K562 (cell line): ENCODE results near the gene CDCP1. TPM values are rescaled to one million over a fixed set of nuclear protein-coding genes. Genes with fewer than 3 reads are reported as not detected.

Experiments
- ARHGAP35 ChIP-seq: fragments of 450-650 bp; IDR thresholded peaks from 2 replicates; pipeline ENCODE4 v1.6.1; 2018; ENCODE audit not compliant: partially characterized antibody
- BRD9 ChIP-seq: fragments of 450-650 bp; IDR thresholded peaks from 2 replicates; pipeline ENCODE4 v1.6.1; 2018; ENCODE audit warnings: low read depth; ENCODE audit not compliant: partially characterized antibody
- CAMTA2 ChIP-seq: fragments of 250-450 bp; sonication (Bioruptor Pico); conservative IDR thresholded peaks from 2 replicates; pipeline ENCODE4 v1.5.1; 2022
- GATA2 ChIP-seq: sonication (generic); formaldehyde crosslinking; IDR thresholded peaks from 2 replicates; pipeline ENCODE4 v1.4.0; 2020; ENCODE audit warnings: mild to moderate bottlenecking, missing genetic modification reagents
- HDAC8 ChIP-seq: fragments of 450-650 bp; IDR thresholded peaks from 2 replicates; pipeline ENCODE4 v1.6.1; 2016; ENCODE audit warnings: mild to moderate bottlenecking, missing genetic modification characterization, moderate library complexity, missing compliant biosample characterization
- NR1H2 ChIP-seq: sonication (generic); formaldehyde crosslinking; IDR thresholded peaks from 2 replicates; pipeline ENCODE4 v1.4.0; 2020; ENCODE audit warnings: mild to moderate bottlenecking, missing genetic modification reagents
- POLR2A ChIP-seq: fragments of 450-650 bp; conservative IDR thresholded peaks from 2 replicates; pipeline ENCODE4 v1.6.1; 2016
- POLR2AphosphoS2 ChIP-seq: IDR thresholded peaks from 2 replicates; pipeline ENCODE4 v1.6.1; 2012; ENCODE audit warnings: low read length, improper control_type of control experiment
- RAD51 ChIP-seq: fragments of 450-650 bp; IDR thresholded peaks from 2 replicates; pipeline ENCODE4 v1.7.1; 2016; ENCODE audit warnings: low read depth, mild to moderate bottlenecking, borderline replicate concordance
- RBM17 ChIP-seq: fragments of 200-400 bp; formaldehyde crosslinking; IDR thresholded peaks from 2 replicates; pipeline ENCODE4 v1.6.1; 2017; ENCODE audit warnings: low read depth, mild to moderate bottlenecking, low read length, borderline replicate concordance
- SMAD1 ChIP-seq: fragments of 150-350 bp; IDR thresholded peaks from 2 replicates; pipeline ENCODE4 v1.6.1; 2014; ENCODE audit warnings: low read length, low read depth; ENCODE audit not compliant: partially characterized antibody
- SP1 ChIP-seq: sonication (generic); formaldehyde crosslinking; IDR thresholded peaks from 2 replicates; pipeline ENCODE4 v1.8.1; 2022; ENCODE audit warnings: mild to moderate bottlenecking, missing genetic modification reagents
- SRF ChIP-seq, 2 experiments: fragments of 250-450, 450-650 bp in 1 of 2; sonication (Bioruptor Pico) in 1 of 2; sonication (generic) in 1 of 2; formaldehyde crosslinking; IDR thresholded peaks; 2 replicates each; pipeline versions ENCODE4 v1.5.0 to v1.5.1; 2020 to 2022; ENCODE audit warnings: mild to moderate bottlenecking in 1 of 2, missing genetic modification reagents in 1 of 2
- ZBTB1 ChIP-seq: sonication (generic); formaldehyde crosslinking; IDR thresholded peaks from 2 replicates; pipeline ENCODE4 v1.8.1; 2023; ENCODE audit warnings: missing genetic modification reagents, low read depth, mild to moderate bottlenecking, borderline replicate concordance
- ZC3H4 ChIP-seq: sonication (generic); formaldehyde crosslinking; IDR thresholded peaks from 2 replicates; pipeline ENCODE4 v1.9.0; 2021; ENCODE audit warnings: missing genetic modification reagents, borderline replicate concordance
- ZNF143 ChIP-seq: sonication (generic); formaldehyde crosslinking; IDR thresholded peaks from 2 replicates; pipeline ENCODE4 v1.9.0; 2022; ENCODE audit warnings: mild to moderate bottlenecking, missing genetic modification reagents
- ZNF212 ChIP-seq: fragments of 450-650 bp; formaldehyde crosslinking; IDR thresholded peaks from 2 replicates; pipeline ENCODE4 v1.4.0; 2020; ENCODE audit warnings: mild to moderate bottlenecking
- ZNF436 ChIP-seq: fragments of 250-450, 450-650 bp; sonication (Bioruptor Pico); formaldehyde crosslinking; IDR thresholded peaks from 2 replicates; pipeline ENCODE4 v1.7.0; 2020; ENCODE audit warnings: mild to moderate bottlenecking
- ZNF695 ChIP-seq: fragments of 450-650 bp; formaldehyde crosslinking; IDR thresholded peaks from 2 replicates; pipeline ENCODE4 v1.4.0; 2020; ENCODE audit warnings: mild to moderate bottlenecking, moderate library complexity
- polyA plus RNA-seq, 8 experiments: library from polyadenylated mRNA; depleted of rRNA in 4 of 8; stranded (reverse) in 5 of 8; unstranded in 3 of 8; fragments of >200 nt; fragmentation: Nextera tagmentation in 2 of 8; fragmentation: Illumina TruSeq in 1 of 8; extraction: Ambion mirVana in 2 of 8; extraction: Trizol in 1 of 8; gene quantifications; 2 replicates each; pipeline versions ENCODE4 v1.2.1 to v1.2.3, GENCODE V29; 2011 to 2014; ENCODE audit warnings: inconsistent platforms in 1 of 8, missing spikeins in 1 of 8
- total RNA-seq, 7 experiments: library from RNA; depleted of rRNA in 6 of 7; stranded (reverse); fragments of >200 nt in 6 of 7; fragmentation: Illumina TruSeq in 2 of 7; extraction: Trizol in 2 of 7; gene quantifications; 2 replicates each; pipeline versions ENCODE4 v1.2.1 to v1.2.3, GENCODE V29; 2011 to 2021; ENCODE audit warnings: low replicate concordance in 1 of 7
- TF ChIP-seq, protein P1 (sequence below): sonication (generic); formaldehyde crosslinking; IDR thresholded peaks from 2 replicates; pipeline ENCODE4 v1.8.1; 2023; ENCODE audit warnings: mild to moderate bottlenecking, missing genetic modification reagents, moderate library complexity

Gene CDCP1
- total and polyA plus RNA-seq, 9 of the 15 experiments (the other 6 are each of a cell fraction or from before 2014, with no cell fraction given) = 3.9 to 16.4 (median 5.2) TPM

DNA sequence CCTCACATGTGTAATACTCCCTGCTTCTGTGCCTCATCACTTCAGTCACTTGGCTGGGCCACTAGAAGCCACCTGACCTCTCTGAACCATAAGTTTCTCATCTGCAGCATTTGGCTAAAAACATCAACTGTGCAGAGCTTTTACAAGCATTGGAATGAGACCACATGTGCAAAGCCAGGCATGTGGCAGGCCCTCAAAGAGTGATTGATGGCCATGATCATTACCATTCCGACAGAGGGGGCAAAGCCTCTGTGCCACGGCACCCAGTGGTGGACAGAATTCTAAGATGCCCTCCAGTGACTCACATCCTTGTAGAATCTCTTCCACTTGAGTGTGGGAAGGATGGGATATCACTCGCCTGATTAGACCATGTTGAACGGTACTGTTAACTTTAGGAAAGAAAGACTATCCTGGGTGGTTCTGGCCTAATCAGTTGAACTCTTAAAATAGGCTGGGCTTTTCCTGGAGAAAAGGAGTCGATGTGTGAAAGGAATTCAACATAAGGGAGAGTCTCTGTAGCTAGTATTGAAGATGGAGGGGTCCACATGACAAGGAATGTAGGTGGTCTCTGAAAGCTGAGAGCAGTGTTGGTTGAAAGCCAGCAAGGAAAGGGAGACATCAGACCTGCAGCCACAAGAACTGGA, 13.5 kb downstream of the CDCP1 start (continued):
- TF ChIP-seq BRD9 (peak; percentile 27), SRF (CRISPR knock-in tag; IDR thresholded peaks at IDR 0.05) (no peak), ARHGAP35 (no peak), HDAC8 (peak; percentile 73; the same call in 1 of the 2 replicates), ZNF695 (CRISPR knock-in tag) (no peak), SMAD1 (no peak), ZC3H4 (CRISPR knock-in tag) (no peak), ZNF212 (no peak), ZBTB1 (CRISPR knock-in tag) (no peak), ZNF436 (CRISPR knock-in tag) (no peak), GATA2 (no peak), NR1H2 (CRISPR knock-in tag) (no peak), CAMTA2 (no peak), RAD51 (no peak), POLR2A (no peak), RBM17 (no peak), ZNF143 (CRISPR knock-in tag) (0 out of 2 replicates have a peak, but pooled peaks have one; percentile 10), POLR2AphosphoS2 (no peak), SP1 (no peak)
- TF ChIP-seq, protein P1, sequence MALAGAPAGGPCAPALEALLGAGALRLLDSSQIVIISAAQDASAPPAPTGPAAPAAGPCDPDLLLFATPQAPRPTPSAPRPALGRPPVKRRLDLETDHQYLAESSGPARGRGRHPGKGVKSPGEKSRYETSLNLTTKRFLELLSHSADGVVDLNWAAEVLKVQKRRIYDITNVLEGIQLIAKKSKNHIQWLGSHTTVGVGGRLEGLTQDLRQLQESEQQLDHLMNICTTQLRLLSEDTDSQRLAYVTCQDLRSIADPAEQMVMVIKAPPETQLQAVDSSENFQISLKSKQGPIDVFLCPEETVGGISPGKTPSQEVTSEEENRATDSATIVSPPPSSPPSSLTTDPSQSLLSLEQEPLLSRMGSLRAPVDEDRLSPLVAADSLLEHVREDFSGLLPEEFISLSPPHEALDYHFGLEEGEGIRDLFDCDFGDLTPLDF (CRISPR knock-in tag) = no peak
